ENCODE data around the gene NSRP1. TPM values are rescaled to one million over a fixed set of nuclear protein-coding genes. Genes with fewer than 3 reads are reported as not detected.

The NSRP1 gene
- total and polyA plus RNA-seq, 2 of the 13 experiments (the other 11 are each of a cell fraction or from before 2014, with no cell fraction given), result 7.0 to 14.3 TPM

GRCh38 chr17:30210901-30211300 is 94.3 kb downstream of the NSRP1 start:
- in situ Hi-C loops (cut with HindIII; ENCODE audit: extremely low pct_ligation_motif_present, low pct_unique_long_range_greater_than_20kb) (no loop called here), intact Hi-C loops (cut with micrococcal nuclease; ENCODE audit: unreplicated experiment) (no loop called here)
- Histone ChIP-seq H3K4me2 (ENCODE audit: low read depth, low read length) (no peak overlapping the region), H4K20me1 (ENCODE audit: insufficient read depth, low read length) (no peaks in the 10 kb centered on the region), H3K27ac (ENCODE audit: extremely low read length, insufficient read depth, low read length) (no peak overlapping the region), H3K27me3 (ENCODE audit: control insufficient read depth in 1 of 2, insufficient read depth in 2 of 2, low read length in 2 of 2) (no peaks in the 10 kb centered on the region), H3K79me2 (ENCODE audit: insufficient read depth, low read length) (no peaks in the 10 kb centered on the region), H3K9me3 (ENCODE audit: low read length) (no peaks in the 10 kb centered on the region), H3K4me3 (replicated peaks in 1 of 3; ENCODE audit: insufficient read depth in 1 of 3, low read depth in 2 of 3, low read length in 3 of 3) (no peak overlapping the region), H3K36me3 (replicated peaks in 1 of 2; ENCODE audit: control insufficient read depth in 1 of 2, insufficient read depth in 2 of 2, low read length in 2 of 2) (peaks cover 0 to 2% of the 10 kb centered on the region in 2 experiments; a peak in 3 of 5 replicates), H3K4me1 (ENCODE audit: insufficient read depth, low read length) (no peaks in the 10 kb centered on the region), H2AFZ (ENCODE audit: low read length) (no peak overlapping the region), H3K9ac (ENCODE audit: insufficient read depth, low read depth, low read length) (no peak overlapping the region)
- no peak for DNase-seq (ENCODE audit: low spot score)
- TF ChIP-seq MLLT10 (CRISPR knock-in tag; IDR thresholded peaks at IDR 0.05), result no peak
- FAIRE-seq, result no peak
- ATAC-seq, result no peak
- ChIA-PET CTCF (ENCODE audit: low intra/inter-chr PET ratio, low total read pairs) (no interaction called here), POLR2A (interaction anchor here (1.9 kb wide), 1 partner anchor 12 kb away, joined by 5 read pairs; no protein-coding TSS in a partner anchor)
- WGBS (ENCODE audit: low lambda C conversion rate), result 91% methylated on average over 7 of the region's 10 CpGs
- BruUV-seq (replicated peaks), result no TSS peak

GRCh38 chr17:30211371-30211770 is 94.8 kb downstream of the NSRP1 start:
- no peak overlapping the region for H3K9ac ChIP-seq (ENCODE audit: insufficient read depth, low read depth, low read length)
- POLR2A ChIA-PET, result interaction anchor here (1.9 kb wide), 1 partner anchor 11 kb away, joined by 5 read pairs; no protein-coding TSS in a partner anchor
- FAIRE-seq (no peak), DNase-seq (ENCODE audit: low spot score) (no peak), ATAC-seq (no peak)
- H3K4me3 ChIP-seq (replicated peaks in 1 of 3; ENCODE audit: insufficient read depth in 1 of 3, low read depth in 2 of 3, low read length in 3 of 3), result no peak overlapping the region
- no peaks in the 10 kb centered on the region for H3K79me2 ChIP-seq (ENCODE audit: insufficient read depth, low read length)
- 97% methylated on average over 6 of the region's 6 CpGs for WGBS (ENCODE audit: low lambda C conversion rate)
- CTCF ChIA-PET (ENCODE audit: low intra/inter-chr PET ratio, low total read pairs), result no interaction called here
- no peaks in the 10 kb centered on the region for H3K9me3 ChIP-seq (ENCODE audit: low read length)
- H4K20me1 ChIP-seq (ENCODE audit: insufficient read depth, low read length), result no peaks in the 10 kb centered on the region
- no peaks in the 10 kb centered on the region for H3K4me1 ChIP-seq (ENCODE audit: insufficient read depth, low read length)
- H3K36me3 ChIP-seq (replicated peaks in 1 of 2; ENCODE audit: control insufficient read depth in 1 of 2, insufficient read depth in 2 of 2, low read length in 2 of 2), result peaks cover 0 to 2% of the 10 kb centered on the region in 2 experiments; a peak in 3 of 5 replicates
- H2AFZ ChIP-seq (ENCODE audit: low read length), result no peak overlapping the region
- no peak for TF ChIP-seq NAIF1 (CRISPR knock-in tag; IDR thresholded peaks at IDR 0.05; ENCODE audit: borderline replicate concordance)
- TF ChIP-seq RORA (CRISPR knock-in tag; IDR thresholded peaks at IDR 0.05), result no peak
- no peak for TF ChIP-seq MBNL3 (CRISPR knock-in tag; conservative IDR thresholded peaks at IDR 0.05)
- TF ChIP-seq PHB2 (IDR thresholded peaks at IDR 0.05; ENCODE audit: partially characterized antibody), result no peak
- TF ChIP-seq ZNF709 (CRISPR knock-in tag; IDR thresholded peaks at IDR 0.05), result no peak
- H3K27me3 ChIP-seq (ENCODE audit: control insufficient read depth in 1 of 2, insufficient read depth in 2 of 2, low read length in 2 of 2), result no peaks in the 10 kb centered on the region
- no TSS peak for BruUV-seq (replicated peaks)
- intact Hi-C loops (cut with micrococcal nuclease; ENCODE audit: unreplicated experiment) (no loop called here), in situ Hi-C loops (cut with HindIII; ENCODE audit: extremely low pct_ligation_motif_present, low pct_unique_long_range_greater_than_20kb) (no loop called here)
- no peak overlapping the region for H3K4me2 ChIP-seq (ENCODE audit: low read depth, low read length)
- no peak overlapping the region for H3K27ac ChIP-seq (ENCODE audit: extremely low read length, insufficient read depth, low read length)

All from HepG2 (cell line).